Endothelial cell of umbilical vein (primary cell): ENCODE measurements around the gene ARL2BP. TPM values are rescaled to one million over a fixed set of nuclear protein-coding genes. Genes with fewer than 3 reads are reported as not detected.

Experiments used
- BruUV-seq: library from RNA; stranded (reverse); fragments of 400-500 nt; replicated peaks from 2 replicates; lab custom pipeline; 2021; lab: Mats Ljungman, UMichigan
- CTCF ChIA-PET: fragments of 300-600, 350-600 bp; sonication (Branson Sonifier 250); formaldehyde crosslinking; loops from one replicate; lab custom pipeline; 2021; ENCODE audit warnings: antibody characterized with exemption, inconsistent platforms; lab: Charles Lee
- POLR2A ChIA-PET: fragments of 300-600, 350-600 bp; sonication (Branson Sonifier 250); formaldehyde crosslinking; loops from one replicate; lab custom pipeline; 2021; ENCODE audit warnings: antibody characterized with exemption, inconsistent platforms; lab: Charles Lee
- DNase-seq: peaks from one replicate; pipeline ENCODE4 v3.0.0-alpha.2; 2011; ENCODE audit warnings: low read depth, low spot score
- FAIRE-seq: peaks from 2 replicates; lab custom pipeline; 2011; peaks lifted over from hg19 to GRCh38; lab: Jason Lieb, UNC
- H2AFZ ChIP-seq: 2 replicates; pipeline ENCODE4 v1.6.0; 2012; ENCODE audit warnings: low read depth, low read length, control low read depth, inconsistent platforms
- H3K27ac ChIP-seq: 2 replicates; pipeline ENCODE4 v1.5.1; 2011; ENCODE audit warnings: low read depth, mild to moderate bottlenecking, control low read depth, low read length, moderate library complexity; ENCODE audit not compliant: insufficient read depth
- H3K27me3 ChIP-seq, 2 experiments: 2 replicates each; pipeline versions ENCODE4 v1.6.0 to v1.6.1; 2011; ENCODE audit warnings: low read length in 2 of 2, mixed read lengths in 1 of 2; ENCODE audit not compliant: control insufficient read depth in 2 of 2, insufficient read depth in 2 of 2
- H3K36me3 ChIP-seq, 2 experiments: 2 replicates in 1 of 2; 3 replicates in 1 of 2; pipeline ENCODE4 v1.5.1; 2011; ENCODE audit warnings: low read length in 2 of 2, mild to moderate bottlenecking in 1 of 2, moderate library complexity in 1 of 2; ENCODE audit not compliant: control insufficient read depth in 2 of 2, insufficient read depth in 2 of 2; ENCODE audit errors: extremely low read depth in 1 of 2
- H3K4me1 ChIP-seq: 3 replicates; pipeline ENCODE4 v1.5.1; 2011; ENCODE audit warnings: mild to moderate bottlenecking, low read length; ENCODE audit not compliant: control insufficient read depth, insufficient read depth; ENCODE audit errors: extremely low read depth
- H3K4me2 ChIP-seq: 2 replicates; pipeline ENCODE4 v1.6.1; 2011; ENCODE audit warnings: low read length, control low read depth, mixed read lengths; ENCODE audit not compliant: insufficient read depth
- H3K4me3 ChIP-seq, 3 experiments: fragments of 200-600 bp in 1 of 3; sonication (generic), shearing (Covaris generic) in 1 of 3; replicated peaks in 1 of 3; 2 replicates each; pipeline ENCODE4 v1.5.1; 2011 to 2016; ENCODE audit warnings: control low read depth in 3 of 3, low read length in 3 of 3, mild to moderate bottlenecking in 2 of 3, inconsistent platforms in 1 of 3, low read depth in 1 of 3, moderate library complexity in 1 of 3; ENCODE audit not compliant: insufficient read depth in 1 of 3
- H3K79me2 ChIP-seq: 2 replicates; pipeline ENCODE4 v1.6.0; 2012; ENCODE audit warnings: low read length, inconsistent platforms; ENCODE audit not compliant: control insufficient read depth, insufficient read depth
- H3K9ac ChIP-seq: replicated peaks from 2 replicates; pipeline ENCODE3; 2011; ENCODE audit warnings: low read length, control low read depth; ENCODE audit not compliant: insufficient read depth; ENCODE audit errors: extremely low read depth
- H3K9me1 ChIP-seq: replicated peaks from 3 replicates; pipeline ENCODE4 v1.6.0; 2011; ENCODE audit warnings: mild to moderate bottlenecking, low read length; ENCODE audit not compliant: control insufficient read depth, insufficient read depth; ENCODE audit errors: extremely low read depth
- H3K9me3 ChIP-seq: replicated peaks from 2 replicates; pipeline ENCODE4 v1.5.1; 2012; ENCODE audit warnings: low read length, inconsistent platforms; ENCODE audit not compliant: control insufficient read depth, insufficient read depth
- H4K20me1 ChIP-seq: replicated peaks from 2 replicates; pipeline ENCODE3; 2011; ENCODE audit warnings: mild to moderate bottlenecking, low read length; ENCODE audit not compliant: control insufficient read depth, insufficient read depth; ENCODE audit errors: extremely low read depth
- FOS ChIP-seq: IDR thresholded peaks from 2 replicates; pipeline ENCODE4 v1.6.1; 2011; ENCODE audit warnings: mild to moderate bottlenecking, low read length, moderate library complexity, borderline replicate concordance; ENCODE audit not compliant: insufficient read depth
- JUN ChIP-seq: IDR thresholded peaks from 2 replicates; pipeline ENCODE4 v1.6.1; 2011; ENCODE audit warnings: borderline replicate concordance, low read depth; ENCODE audit not compliant: insufficient read length, insufficient read depth
- MYC ChIP-seq: IDR thresholded peaks from one replicate; pipeline ENCODE4 v1.6.1; 2011; ENCODE audit warnings: mild to moderate bottlenecking, low read depth, low read length
- POLR2A ChIP-seq: IDR thresholded peaks from 2 replicates; pipeline ENCODE4 v1.6.1; 2012; ENCODE audit warnings: low read depth, mild to moderate bottlenecking, control low read depth, low read length
- POLR2AphosphoS5 ChIP-seq: IDR thresholded peaks from 2 replicates; pipeline ENCODE4 v1.6.1; 2012; ENCODE audit warnings: low read depth, mild to moderate bottlenecking, control low read depth, low read length, moderate library complexity; ENCODE audit not compliant: insufficient read depth
- dilution Hi-C: fragments of 300-500 bp; cut with MboI; formaldehyde crosslinking; loops from one replicate; pipeline ENCODE4 v1.15.0; 2019; ENCODE audit warnings: low sequenced_read_pairs; ENCODE audit not compliant: extremely low pct_ligation_motif_present
- intact Hi-C: fragments of 100-400 bp; cut with micrococcal nuclease; formaldehyde crosslinking; loops from one replicate; pipeline ENCODE4 v1.10.0; 2022
- polyA plus RNA-seq, 4 experiments: library from polyadenylated mRNA; depleted of rRNA in 3 of 4; stranded (reverse) in 3 of 4; unstranded in 1 of 4; fragments of >200 nt; gene quantifications; 2 replicates each; pipeline versions ENCODE4 v1.2.1 to v1.2.3, GENCODE V29; 2011 to 2012; ENCODE audit warnings: missing spikeins in 1 of 4
- total RNA-seq: library from RNA; stranded (reverse); gene quantifications from 2 replicates; pipeline ENCODE4 v1.2.3, GENCODE V29; 2021
- TF ChIP-seq, protein P1 (sequence below): IDR thresholded peaks from 2 replicates; pipeline ENCODE4 v1.6.1; 2011; ENCODE audit not compliant: insufficient read depth, insufficient read length
- TF ChIP-seq, protein P2 (sequence below), 2 donors: IDR thresholded peaks; 1 replicate in 1 of 2; 2 replicates in 1 of 2; pipeline ENCODE4 v1.5.1; 2011; ENCODE audit warnings: low read length in 2 of 2, mild to moderate bottlenecking in 2 of 2, moderate library complexity in 2 of 2, control low read depth in 1 of 2, inconsistent platforms in 1 of 2, low read depth in 1 of 2; ENCODE audit not compliant: insufficient read depth in 1 of 2; ENCODE audit errors: extremely low read depth in 1 of 2

ARL2BP gene
- total and polyA plus RNA-seq, 2 donors (not counting 3 experiments of a cell fraction or from before 2014, with no cell fraction given) = 80.4 to 111 TPM

DNA sequence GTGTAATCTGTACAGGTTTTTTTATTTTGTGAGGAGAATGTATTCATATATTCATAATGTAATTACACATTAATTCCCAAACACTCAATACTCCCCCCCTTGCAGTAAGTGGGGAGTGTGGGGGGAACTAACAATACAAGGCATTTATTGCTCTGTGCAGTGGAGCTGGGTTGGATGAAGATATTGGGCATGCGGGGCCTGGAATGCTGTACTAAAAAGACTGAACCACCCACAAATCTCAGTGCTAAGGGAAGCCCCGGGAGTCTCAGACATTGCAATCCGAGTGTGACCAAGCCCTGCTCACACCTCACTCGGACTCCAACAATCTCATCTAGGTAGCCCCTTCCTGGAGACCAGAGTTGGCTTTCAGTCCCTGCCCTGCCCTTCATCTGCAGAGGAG lies 33.4 kb downstream of the ARL2BP start:
- H3K36me3 ChIP-seq = no peaks in the 10 kb centered on the region
- POLR2A ChIA-PET = no interaction called here
- no peaks in the 10 kb centered on the region for H3K79me2 ChIP-seq
- BruUV-seq = no TSS peak
- CTCF ChIA-PET = interaction anchor here (1.8 kb wide), 1 partner anchor 22 kb away, joined by 6 read pairs; no protein-coding TSS in a partner anchor
- H3K4me1 ChIP-seq = peaks cover 18% of the 10 kb centered on the region
- H3K9ac ChIP-seq = no peak overlapping the region
- H3K27me3 ChIP-seq = no peaks in the 10 kb centered on the region
- FAIRE-seq = no peak
- no peak for DNase-seq
- intact Hi-C loops (no loop called here), dilution Hi-C loops (no loop called here)
- no peaks in the 10 kb centered on the region for H3K9me1 ChIP-seq
- no peaks in the 10 kb centered on the region for H3K9me3 ChIP-seq
- no peaks in the 10 kb centered on the region for H4K20me1 ChIP-seq
- no peak overlapping the region for H3K4me2 ChIP-seq
- TF ChIP-seq JUN = no peak
- no peak for TF ChIP-seq FOS
- TF ChIP-seq POLR2AphosphoS5 = no peak
- TF ChIP-seq, protein P1, sequence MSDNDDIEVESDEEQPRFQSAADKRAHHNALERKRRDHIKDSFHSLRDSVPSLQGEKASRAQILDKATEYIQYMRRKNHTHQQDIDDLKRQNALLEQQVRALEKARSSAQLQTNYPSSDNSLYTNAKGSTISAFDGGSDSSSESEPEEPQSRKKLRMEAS = no peak
- TF ChIP-seq, protein P2, sequence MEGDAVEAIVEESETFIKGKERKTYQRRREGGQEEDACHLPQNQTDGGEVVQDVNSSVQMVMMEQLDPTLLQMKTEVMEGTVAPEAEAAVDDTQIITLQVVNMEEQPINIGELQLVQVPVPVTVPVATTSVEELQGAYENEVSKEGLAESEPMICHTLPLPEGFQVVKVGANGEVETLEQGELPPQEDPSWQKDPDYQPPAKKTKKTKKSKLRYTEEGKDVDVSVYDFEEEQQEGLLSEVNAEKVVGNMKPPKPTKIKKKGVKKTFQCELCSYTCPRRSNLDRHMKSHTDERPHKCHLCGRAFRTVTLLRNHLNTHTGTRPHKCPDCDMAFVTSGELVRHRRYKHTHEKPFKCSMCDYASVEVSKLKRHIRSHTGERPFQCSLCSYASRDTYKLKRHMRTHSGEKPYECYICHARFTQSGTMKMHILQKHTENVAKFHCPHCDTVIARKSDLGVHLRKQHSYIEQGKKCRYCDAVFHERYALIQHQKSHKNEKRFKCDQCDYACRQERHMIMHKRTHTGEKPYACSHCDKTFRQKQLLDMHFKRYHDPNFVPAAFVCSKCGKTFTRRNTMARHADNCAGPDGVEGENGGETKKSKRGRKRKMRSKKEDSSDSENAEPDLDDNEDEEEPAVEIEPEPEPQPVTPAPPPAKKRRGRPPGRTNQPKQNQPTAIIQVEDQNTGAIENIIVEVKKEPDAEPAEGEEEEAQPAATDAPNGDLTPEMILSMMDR (IDR thresholded peaks at IDR 0.05; ENCODE audit: extremely low read depth in 1 of 2, insufficient read depth in 1 of 2, low read depth in 1 of 2, low read length in 2 of 2) = no peak
- no peak for TF ChIP-seq MYC
- no peak for TF ChIP-seq POLR2A
- H2AFZ ChIP-seq = no peak overlapping the region
- no peak overlapping the region for H3K4me3 ChIP-seq
- H3K27ac ChIP-seq = no peak overlapping the region
